Muscle layer of colon (tissue), 2 donors: ENCODE data around the gene CCDC8.
"Not testable (repeated sequence)": the region's sequence is repeated elsewhere in the genome, so short reads cannot be mapped to it uniquely, and the experiment has no call there.

Experiments used
- H3K27ac ChIP-seq: one replicate; pipeline ENCODE4 v1.7.0; 2013; ENCODE audit warnings: low read depth, mild to moderate bottlenecking, low read length, moderate library complexity
- H3K27me3 ChIP-seq, 2 donors: one replicate each; pipeline ENCODE4 v1.7.0; 2013; ENCODE audit warnings: low read length in 2 of 2, mild to moderate bottlenecking in 2 of 2; ENCODE audit not compliant: insufficient read depth in 2 of 2, control insufficient read depth in 1 of 2
- H3K36me3 ChIP-seq: one replicate; pipeline ENCODE4 v1.7.0; 2013; ENCODE audit warnings: mild to moderate bottlenecking, low read length; ENCODE audit not compliant: insufficient read depth
- H3K4me1 ChIP-seq: one replicate; pipeline ENCODE4 v1.7.0; 2013; ENCODE audit warnings: mild to moderate bottlenecking, low read length; ENCODE audit not compliant: insufficient read depth
- H3K4me3 ChIP-seq, 2 donors: one replicate each; pipeline ENCODE4 v1.7.0; 2013; ENCODE audit warnings: low read length in 2 of 2, low read depth in 1 of 2, mild to moderate bottlenecking in 1 of 2, moderate library complexity in 1 of 2
- H3K9ac ChIP-seq: one replicate; pipeline ENCODE4 v1.7.0; 2013; ENCODE audit warnings: low read length
- H3K9me3 ChIP-seq: one replicate; pipeline ENCODE4 v1.7.0; 2013; ENCODE audit warnings: mild to moderate bottlenecking, low read length
- donor health status: abdominal sarcoma.
- donor health status: Adenocarcinoma of cecum.

Gene CCDC8

DNA sequence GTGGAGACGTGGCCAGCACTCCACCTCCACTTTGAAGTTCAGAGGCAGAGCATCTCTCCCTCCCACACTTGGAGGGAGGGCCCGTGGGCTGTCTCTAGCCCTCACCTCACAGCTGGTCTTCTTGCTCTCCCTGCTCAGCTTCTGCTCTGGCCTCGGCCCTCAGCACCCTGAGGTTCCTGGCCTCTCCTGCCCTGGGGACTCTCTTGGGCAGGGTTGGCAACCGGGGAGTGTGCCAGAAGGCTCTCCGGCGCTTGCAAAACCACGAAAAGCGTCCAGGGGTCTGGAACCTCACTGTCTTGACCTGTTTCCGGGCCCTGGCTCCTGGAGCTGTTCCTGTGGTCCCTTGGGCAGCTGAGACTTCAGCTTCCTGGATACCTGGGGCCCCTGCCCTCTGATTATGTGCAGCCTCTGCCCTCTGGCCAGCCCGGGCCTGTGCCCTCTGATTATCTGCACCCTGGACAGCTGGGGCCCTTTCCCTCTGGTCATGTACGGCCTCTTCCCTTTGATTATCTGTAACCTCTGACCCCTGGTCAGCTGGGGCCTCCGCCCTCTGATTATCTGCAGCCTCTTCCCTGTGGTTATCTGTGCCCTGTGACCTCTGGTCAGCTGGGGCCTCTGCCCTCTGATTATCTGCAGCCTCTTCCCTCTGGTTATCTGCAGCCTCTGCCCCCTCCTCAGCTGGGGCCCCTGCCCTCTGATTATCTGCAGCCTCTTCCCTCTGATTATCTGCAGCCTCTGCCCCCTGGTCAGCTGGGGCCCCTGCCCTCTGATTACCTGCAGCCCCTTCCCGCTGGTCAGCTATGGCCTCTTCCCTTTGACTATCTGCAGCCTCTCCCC, 2.1 kb downstream of the CCDC8 start:
- H3K9me3 ChIP-seq, result no peaks in the 10 kb centered on the region
- H3K4me1 ChIP-seq, result peaks cover 14% of the 10 kb centered on the region
- peak overlapping the region in 1 of 2 donors; percentile 74 for H3K4me3 ChIP-seq
- no peak overlapping the region for H3K27ac ChIP-seq
- peaks cover 21 to 69% of the 10 kb centered on the region in 2 donors for H3K27me3 ChIP-seq
- H3K9ac ChIP-seq, result no peak overlapping the region
- H3K36me3 ChIP-seq, result no peaks in the 10 kb centered on the region

GRCh38 chr19:46410205-46411087, 2.9 kb downstream of the CCDC8 start:
- Histone ChIP-seq H3K27ac (no peak overlapping the region), H3K4me1 (peaks cover 10% of the 10 kb centered on the region), H3K4me3 (no peak overlapping the region), H3K9ac (no peak overlapping the region), H3K9me3 (no peaks in the 10 kb centered on the region), H3K36me3 (no peaks in the 10 kb centered on the region), H3K27me3 (peaks cover 28 to 69% of the 10 kb centered on the region in 2 donors)

DNA sequence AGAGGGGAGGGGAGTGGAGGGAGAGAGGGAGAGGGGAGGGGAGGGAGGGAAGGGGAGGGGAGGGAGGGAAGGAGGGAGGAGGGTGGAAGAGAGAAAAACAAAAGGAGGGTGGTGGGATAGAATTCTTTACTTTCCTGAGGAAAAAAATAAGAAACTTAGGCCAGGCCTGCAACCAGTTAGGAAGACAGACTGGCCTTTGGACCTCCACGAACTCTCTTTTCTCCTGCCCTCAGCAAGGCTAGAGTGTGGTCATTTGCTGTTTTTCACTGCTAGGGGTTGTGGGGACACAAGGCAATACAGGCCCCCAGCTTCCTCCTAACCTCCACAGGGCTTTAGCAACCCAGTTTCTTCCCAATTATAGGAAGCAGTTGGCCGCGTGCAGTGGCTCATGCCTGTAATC, 4.2 kb downstream of the CCDC8 start:
- no peak overlapping the region for H3K9ac ChIP-seq
- no peaks in the 10 kb centered on the region for H3K36me3 ChIP-seq
- no peaks in the 10 kb centered on the region for H3K9me3 ChIP-seq
- H3K27ac ChIP-seq, result no peak overlapping the region
- peaks cover 26 to 80% of the 10 kb centered on the region in 2 donors for H3K27me3 ChIP-seq
- peaks cover 13% of the 10 kb centered on the region for H3K4me1 ChIP-seq
- no peak overlapping the region for H3K4me3 ChIP-seq

GRCh38 chr19:46408664-46409039, 4.7 kb downstream of the CCDC8 start:
- Histone ChIP-seq H3K27ac (no peak overlapping the region), H3K36me3 (no peaks in the 10 kb centered on the region), H3K27me3 (peaks cover 21 to 82% of the 10 kb centered on the region in 2 donors), H3K9me3 (no peaks in the 10 kb centered on the region), H3K4me3 (no peak overlapping the region), H3K9ac (no peak overlapping the region), H3K4me1 (peaks cover 16% of the 10 kb centered on the region)

GRCh38 chr19:46407856-46408663, 5.3 kb downstream of the CCDC8 start:
- Histone ChIP-seq H3K4me3 (no peak overlapping the region), H3K27me3 (peaks cover 16 to 77% of the 10 kb centered on the region in 2 donors), H3K27ac (no peak overlapping the region), H3K9ac (no peak overlapping the region), H3K9me3 (no peaks in the 10 kb centered on the region), H3K4me1 (peaks cover 16% of the 10 kb centered on the region), H3K36me3 (no peaks in the 10 kb centered on the region)

DNA sequence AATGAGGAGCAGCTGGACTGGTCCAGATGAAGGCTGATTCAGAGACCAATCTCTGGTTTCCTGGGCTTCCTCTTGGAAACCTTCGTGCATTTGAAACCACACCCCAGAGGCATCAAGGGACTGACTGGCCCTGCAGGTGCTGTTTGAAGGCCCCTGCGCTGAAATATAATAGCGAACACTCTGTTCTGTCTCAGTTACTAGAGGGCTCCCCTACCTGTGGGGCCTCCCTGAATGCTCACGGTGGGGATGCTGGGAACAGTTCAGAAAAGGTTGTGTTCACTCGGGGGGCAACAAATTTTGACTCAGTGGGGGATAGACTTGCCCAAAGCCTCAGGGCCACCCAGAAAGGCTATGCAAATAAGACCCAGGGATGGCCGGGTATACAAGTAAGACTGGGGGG, 6.4 kb downstream of the CCDC8 start:
- H3K27ac ChIP-seq, result no peak overlapping the region
- H3K4me1 ChIP-seq, result peaks cover 16% of the 10 kb centered on the region
- H3K4me3 ChIP-seq, result no peak overlapping the region
- H3K27me3 ChIP-seq, result peaks cover 16 to 70% of the 10 kb centered on the region in 2 donors
- H3K9me3 ChIP-seq, result no peaks in the 10 kb centered on the region
- no peak overlapping the region for H3K9ac ChIP-seq
- no peaks in the 10 kb centered on the region for H3K36me3 ChIP-seq

GRCh38 chr19:46404753-46405468, 8.5 kb downstream of the CCDC8 start:
- H3K4me1 ChIP-seq, result peaks cover 7% of the 10 kb centered on the region
- peaks cover 9 to 52% of the 10 kb centered on the region in 2 donors for H3K27me3 ChIP-seq
- H3K4me3 ChIP-seq, result peak overlapping the region in 1 of 2 donors; percentile 43
- H3K9ac ChIP-seq, result no peak overlapping the region
- H3K27ac ChIP-seq, result no peak overlapping the region
- H3K9me3 ChIP-seq, result no peaks in the 10 kb centered on the region
- no peaks in the 10 kb centered on the region for H3K36me3 ChIP-seq

DNA sequence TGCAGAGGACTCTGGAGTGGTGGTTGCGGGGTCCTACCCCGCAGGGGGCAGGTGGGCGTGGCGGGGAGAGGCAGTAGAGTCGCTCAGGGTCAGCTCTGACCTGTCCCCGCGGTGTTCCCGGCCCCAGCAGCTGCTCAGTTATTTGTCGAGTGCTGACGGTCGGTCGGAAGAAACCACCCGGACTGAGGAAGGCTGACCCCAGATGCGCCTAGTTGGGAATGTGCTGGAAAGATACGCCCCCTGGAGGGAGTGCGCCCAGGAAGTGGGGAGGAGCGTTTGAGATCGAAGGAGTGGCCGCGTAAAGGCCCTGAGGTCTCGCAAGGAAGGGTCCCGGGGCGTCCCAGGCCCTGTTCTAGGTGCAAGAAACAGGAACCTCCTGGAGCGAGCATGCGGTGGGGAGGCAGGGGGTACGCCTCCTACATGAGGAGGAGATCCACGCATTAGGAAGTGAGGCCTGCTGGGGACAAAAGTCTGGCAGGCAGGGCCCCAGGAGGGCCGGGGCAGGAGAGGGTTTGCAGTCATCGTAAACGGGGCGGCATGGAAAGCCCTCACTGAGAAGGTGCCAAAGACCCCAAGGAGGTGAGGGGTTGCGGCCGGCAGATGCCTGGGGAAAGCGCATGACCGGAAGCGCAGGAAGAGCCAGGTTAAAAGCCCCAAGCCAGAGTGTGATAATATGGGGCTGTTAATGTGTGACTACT, 9.2 kb downstream of the CCDC8 start:
- Histone ChIP-seq H3K27ac (peak overlapping the region; percentile 52), H3K9me3 (no peaks in the 10 kb centered on the region), H3K27me3 (peaks cover 9 to 52% of the 10 kb centered on the region in 2 donors), H3K36me3 (no peaks in the 10 kb centered on the region), H3K4me3 (peak overlapping the region; percentile 38 to 43), H3K9ac (no peak overlapping the region), H3K4me1 (peaks cover 7% of the 10 kb centered on the region)

- peaks cover 7% of the 10 kb centered on the region for H3K4me1 ChIP-seq
- H3K27ac ChIP-seq, result no peak overlapping the region
- no peak overlapping the region for H3K9ac ChIP-seq
- H3K36me3 ChIP-seq, result no peaks in the 10 kb centered on the region
- peaks cover 9 to 43% of the 10 kb centered on the region in 2 donors for H3K27me3 ChIP-seq
- no peaks in the 10 kb centered on the region for H3K9me3 ChIP-seq
- no peak overlapping the region for H3K4me3 ChIP-seq
Observed at GRCh38 chr19:46402725-46403124, 10.6 kb downstream of the CCDC8 start.

GRCh38 chr19:46397801-46398479, 15.4 kb downstream of the CCDC8 start:
- not testable (repeated sequence) for H3K9me3 ChIP-seq, H3K36me3 ChIP-seq, H3K27me3 ChIP-seq, H3K4me1 ChIP-seq, H3K27ac ChIP-seq, H3K4me3 ChIP-seq, H3K9ac ChIP-seq
